Measurements from ENCODE around the gene CDHR1. TPM values are rescaled to one million over a fixed set of nuclear protein-coding genes. Genes with fewer than 3 reads are reported as not detected.

CDHR1 gene
- total RNA-seq, 1 donor from 2014 or later = under 0.01 TPM

DNA sequence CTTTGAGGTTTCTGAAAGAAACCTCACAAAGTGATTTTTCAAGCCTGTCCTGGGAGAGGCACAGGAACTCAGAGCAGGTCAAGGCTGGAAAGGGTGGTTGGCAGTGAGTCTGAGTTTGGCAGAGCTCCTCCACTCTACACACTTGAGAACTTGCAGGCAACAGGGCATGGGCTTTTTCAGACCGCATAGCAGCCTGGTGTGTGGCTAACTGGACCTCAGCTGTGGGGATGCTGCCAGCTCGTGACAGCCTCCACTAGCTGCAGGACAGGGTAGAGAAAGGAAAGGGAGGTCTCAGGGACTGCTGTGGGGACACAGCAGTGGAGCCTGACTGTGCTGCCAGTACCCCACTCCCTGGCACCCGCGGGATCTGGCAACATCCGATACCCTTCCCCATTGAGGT lies 2.6 kb downstream of the CDHR1 start:
- H3K27me3 ChIP-seq (ENCODE audit: control insufficient read depth in 3 of 3, insufficient read depth in 3 of 3, low read length in 3 of 3) = peaks cover 42 to 54% (median 47%) of the 10 kb centered on the region in 3 donors
- no peak overlapping the region for H3K4me3 ChIP-seq (ENCODE audit: low read length in 3 of 3)
- H3K36me3 ChIP-seq (ENCODE audit: control insufficient read depth in 3 of 3, insufficient read depth in 3 of 3, low read length in 3 of 3) = no peaks in the 10 kb centered on the region
- no peaks in the 10 kb centered on the region for H3K9me3 ChIP-seq (ENCODE audit: control insufficient read depth in 3 of 3, low read length in 3 of 3)
- H3K4me1 ChIP-seq (ENCODE audit: control insufficient read depth in 3 of 3, insufficient read depth in 3 of 3, low read length in 3 of 3) = peaks cover 0 to 6% (median 4%) of the 10 kb centered on the region in 3 donors
- no peak overlapping the region for H3K9ac ChIP-seq (ENCODE audit: low read depth in 1 of 3, low read length in 3 of 3)
- H3K27ac ChIP-seq (ENCODE audit: low read depth, low read length) = no peak overlapping the region

- Histone ChIP-seq H3K9ac (ENCODE audit: low read depth in 1 of 3, low read length in 3 of 3) (no peak overlapping the region), H3K36me3 (ENCODE audit: control insufficient read depth in 3 of 3, insufficient read depth in 3 of 3, low read length in 3 of 3) (no peaks in the 10 kb centered on the region), H3K27me3 (ENCODE audit: control insufficient read depth in 3 of 3, insufficient read depth in 3 of 3, low read length in 3 of 3) (peaks cover 42 to 54% (median 43%) of the 10 kb centered on the region in 3 donors), H3K4me3 (ENCODE audit: low read length in 3 of 3) (no peak overlapping the region), H3K9me3 (ENCODE audit: control insufficient read depth in 3 of 3, low read length in 3 of 3) (no peaks in the 10 kb centered on the region), H3K4me1 (ENCODE audit: control insufficient read depth in 3 of 3, insufficient read depth in 3 of 3, low read length in 3 of 3) (peaks cover 0 to 6% (median 4%) of the 10 kb centered on the region in 3 donors), H3K27ac (ENCODE audit: low read depth, low read length) (no peak overlapping the region)
These were observed 3.3 kb downstream of the CDHR1 start for GRCh38 chr10:84197643-84198042.

DNA sequence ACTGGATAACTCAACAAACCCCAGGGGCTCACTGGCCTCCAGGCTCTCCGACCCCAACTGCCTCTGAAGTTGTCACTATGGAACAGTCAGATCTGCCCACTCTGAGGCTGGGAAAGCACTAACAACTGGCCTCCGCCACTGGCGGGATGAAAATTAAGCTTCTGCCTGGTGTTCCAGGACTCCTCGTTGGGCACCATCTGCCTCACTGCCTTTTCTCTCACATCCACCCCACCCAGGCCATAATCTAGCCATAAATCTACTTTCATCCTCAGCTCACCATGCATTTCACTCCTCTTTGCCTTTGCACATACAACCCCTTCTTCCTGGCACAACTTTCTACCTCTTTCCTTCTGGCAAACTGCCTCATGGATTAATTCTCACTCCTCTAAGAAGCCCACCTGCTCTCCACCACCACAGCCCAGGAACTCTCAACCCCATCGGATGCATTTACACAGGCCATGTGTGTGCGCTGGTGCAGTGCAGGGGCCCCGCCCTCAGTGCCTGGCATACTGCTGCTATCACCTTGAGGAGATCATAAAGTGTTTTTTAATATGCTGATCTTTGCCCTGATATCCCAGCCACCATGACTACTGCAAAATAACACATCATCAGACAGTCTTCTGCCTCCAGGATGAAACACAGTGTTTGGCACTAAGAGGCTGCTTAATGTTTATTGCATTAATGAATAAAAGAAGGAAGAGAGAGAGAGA lies 4.0 kb downstream of the CDHR1 start:
- no peaks in the 10 kb centered on the region for H3K36me3 ChIP-seq (ENCODE audit: control insufficient read depth in 3 of 3, insufficient read depth in 3 of 3, low read length in 3 of 3)
- H3K27ac ChIP-seq (ENCODE audit: low read depth, low read length) = no peak overlapping the region
- no peaks in the 10 kb centered on the region for H3K9me3 ChIP-seq (ENCODE audit: control insufficient read depth in 3 of 3, low read length in 3 of 3)
- peaks cover 38 to 51% (median 44%) of the 10 kb centered on the region in 3 donors for H3K27me3 ChIP-seq (ENCODE audit: control insufficient read depth in 3 of 3, insufficient read depth in 3 of 3, low read length in 3 of 3)
- H3K9ac ChIP-seq (ENCODE audit: low read depth in 1 of 3, low read length in 3 of 3) = no peak overlapping the region
- no peak overlapping the region for H3K4me3 ChIP-seq (ENCODE audit: low read length in 3 of 3)
- H3K4me1 ChIP-seq (ENCODE audit: control insufficient read depth in 3 of 3, insufficient read depth in 3 of 3, low read length in 3 of 3) = peaks cover 0 to 6% (median 4%) of the 10 kb centered on the region in 3 donors

- Histone ChIP-seq H3K4me3 (ENCODE audit: low read length in 3 of 3) (no peak overlapping the region), H3K27ac (ENCODE audit: low read depth, low read length) (no peak overlapping the region), H3K36me3 (ENCODE audit: control insufficient read depth in 3 of 3, insufficient read depth in 3 of 3, low read length in 3 of 3) (no peaks in the 10 kb centered on the region), H3K4me1 (ENCODE audit: control insufficient read depth in 3 of 3, insufficient read depth in 3 of 3, low read length in 3 of 3) (no peaks in the 10 kb centered on the region), H3K27me3 (ENCODE audit: control insufficient read depth in 3 of 3, insufficient read depth in 3 of 3, low read length in 3 of 3) (peaks cover 18 to 31% (median 29%) of the 10 kb centered on the region in 3 donors), H3K9ac (ENCODE audit: low read depth in 1 of 3, low read length in 3 of 3) (no peak overlapping the region), H3K9me3 (ENCODE audit: control insufficient read depth in 3 of 3, low read length in 3 of 3) (no peaks in the 10 kb centered on the region)
These were observed 6.4 kb downstream of the CDHR1 start for GRCh38 chr10:84200537-84201243.

DNA sequence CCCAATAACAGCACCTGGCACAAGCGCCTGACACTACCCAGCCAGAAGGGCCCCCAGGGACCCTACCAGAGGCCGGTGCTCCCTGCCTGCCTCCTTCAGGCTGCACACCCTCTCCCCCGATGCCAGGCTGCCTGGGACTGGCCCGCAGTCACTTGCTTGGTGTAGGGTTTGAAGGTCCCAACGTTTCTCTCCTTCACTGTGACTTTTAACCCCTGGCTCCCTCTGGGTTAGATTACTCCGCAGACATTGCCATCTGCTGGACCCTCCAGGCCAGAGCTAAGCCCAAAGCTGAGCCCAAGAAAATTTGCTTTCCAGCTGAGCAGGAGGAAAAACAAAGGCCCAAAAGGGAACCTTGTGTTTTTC lies 6.9 kb downstream of the CDHR1 start:
- Histone ChIP-seq H3K4me1 (ENCODE audit: control insufficient read depth in 3 of 3, insufficient read depth in 3 of 3, low read length in 3 of 3) (no peaks in the 10 kb centered on the region), H3K27ac (ENCODE audit: low read depth, low read length) (no peak overlapping the region)

GRCh38 chr10:84201682-84202081 lies 7.3 kb downstream of the CDHR1 start:
- Histone ChIP-seq H3K9ac (ENCODE audit: low read depth in 1 of 3, low read length in 3 of 3) (no peak overlapping the region), H3K4me1 (ENCODE audit: control insufficient read depth in 3 of 3, insufficient read depth in 3 of 3, low read length in 3 of 3) (no peaks in the 10 kb centered on the region), H3K9me3 (ENCODE audit: control insufficient read depth in 3 of 3, low read length in 3 of 3) (no peaks in the 10 kb centered on the region), H3K27me3 (ENCODE audit: control insufficient read depth in 3 of 3, insufficient read depth in 3 of 3, low read length in 3 of 3) (peaks cover 9 to 23% (median 22%) of the 10 kb centered on the region in 3 donors), H3K36me3 (ENCODE audit: control insufficient read depth in 3 of 3, insufficient read depth in 3 of 3, low read length in 3 of 3) (no peaks in the 10 kb centered on the region), H3K27ac (ENCODE audit: low read depth, low read length) (no peak overlapping the region), H3K4me3 (ENCODE audit: low read length in 3 of 3) (no peak overlapping the region)

More for the DNA sequence above, 6.9 kb downstream of the CDHR1 start:
- H3K36me3 ChIP-seq (ENCODE audit: control insufficient read depth in 3 of 3, insufficient read depth in 3 of 3, low read length in 3 of 3) = no peaks in the 10 kb centered on the region
- no peaks in the 10 kb centered on the region for H3K9me3 ChIP-seq (ENCODE audit: control insufficient read depth in 3 of 3, low read length in 3 of 3)
- H3K27me3 ChIP-seq (ENCODE audit: control insufficient read depth in 3 of 3, insufficient read depth in 3 of 3, low read length in 3 of 3) = peaks cover 13 to 27% (median 24%) of the 10 kb centered on the region in 3 donors
- no peak overlapping the region for H3K9ac ChIP-seq (ENCODE audit: low read depth in 1 of 3, low read length in 3 of 3)
- no peak overlapping the region for H3K4me3 ChIP-seq (ENCODE audit: low read length in 3 of 3)

DNA sequence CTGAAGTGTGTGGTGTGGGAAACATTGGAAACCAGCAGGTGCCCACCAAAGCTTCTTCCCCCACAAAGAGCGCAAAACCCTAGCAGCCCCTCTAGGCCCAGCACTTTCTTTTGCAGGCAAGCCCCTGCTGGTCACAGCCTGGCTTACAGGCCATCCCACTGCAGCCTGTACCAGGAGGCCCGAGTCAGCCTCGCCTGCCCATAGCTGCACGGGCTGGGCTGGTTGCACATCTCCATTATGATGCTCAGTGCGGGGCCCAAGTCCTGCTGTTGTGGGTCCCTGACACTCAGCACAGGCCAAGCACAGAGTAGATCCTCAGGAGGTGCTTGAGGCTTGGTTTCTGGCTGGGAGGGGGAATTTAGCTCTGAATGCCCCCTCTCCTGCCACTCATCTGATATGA lies 8.0 kb downstream of the CDHR1 start:
- no peaks in the 10 kb centered on the region for H3K4me1 ChIP-seq (ENCODE audit: control insufficient read depth in 3 of 3, insufficient read depth in 3 of 3, low read length in 3 of 3)
- no peaks in the 10 kb centered on the region for H3K9me3 ChIP-seq (ENCODE audit: control insufficient read depth in 3 of 3, low read length in 3 of 3)
- H3K27ac ChIP-seq (ENCODE audit: low read depth, low read length) = no peak overlapping the region
- H3K9ac ChIP-seq (ENCODE audit: low read depth in 1 of 3, low read length in 3 of 3) = no peak overlapping the region
- no peak overlapping the region for H3K4me3 ChIP-seq (ENCODE audit: low read length in 3 of 3)
- H3K36me3 ChIP-seq (ENCODE audit: control insufficient read depth in 3 of 3, insufficient read depth in 3 of 3, low read length in 3 of 3) = no peaks in the 10 kb centered on the region
- peaks cover 5 to 18% (median 16%) of the 10 kb centered on the region in 3 donors for H3K27me3 ChIP-seq (ENCODE audit: control insufficient read depth in 3 of 3, insufficient read depth in 3 of 3, low read length in 3 of 3)

- H3K4me3 ChIP-seq (ENCODE audit: low read length in 3 of 3) = no peak overlapping the region
- no peak overlapping the region for H3K27ac ChIP-seq (ENCODE audit: low read depth, low read length)
- H3K9me3 ChIP-seq (ENCODE audit: control insufficient read depth in 3 of 3, low read length in 3 of 3) = no peaks in the 10 kb centered on the region
- no peaks in the 10 kb centered on the region for H3K4me1 ChIP-seq (ENCODE audit: control insufficient read depth in 3 of 3, insufficient read depth in 3 of 3, low read length in 3 of 3)
- H3K9ac ChIP-seq (ENCODE audit: low read depth in 1 of 3, low read length in 3 of 3) = no peak overlapping the region
- no peaks in the 10 kb centered on the region for H3K36me3 ChIP-seq (ENCODE audit: control insufficient read depth in 3 of 3, insufficient read depth in 3 of 3, low read length in 3 of 3)
- H3K27me3 ChIP-seq (ENCODE audit: control insufficient read depth in 3 of 3, insufficient read depth in 3 of 3, low read length in 3 of 3) = peaks cover 0 to 13% (median 5%) of the 10 kb centered on the region in 3 donors
These were observed 9.8 kb downstream of the CDHR1 start for GRCh38 chr10:84204122-84204521.

DNA sequence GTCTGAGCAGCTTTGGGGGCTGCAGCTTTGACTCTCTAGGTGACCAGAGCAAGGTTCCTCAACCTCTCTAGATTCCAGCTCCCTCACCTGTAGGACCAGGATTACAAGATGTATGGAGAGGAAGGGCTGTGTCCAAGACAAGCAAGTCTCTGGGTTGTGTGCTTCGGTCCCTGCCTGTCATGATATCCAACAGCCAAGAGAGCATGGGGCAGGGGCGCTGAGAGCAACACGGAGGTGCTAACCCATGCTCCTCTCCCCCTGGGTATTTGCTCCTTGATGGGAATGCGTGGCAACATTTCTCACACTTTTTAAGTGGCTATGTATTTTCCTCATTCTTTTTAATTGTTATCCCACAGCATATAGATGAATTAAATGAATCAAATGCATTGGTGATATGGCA lies 10.3 kb downstream of the CDHR1 start:
- H3K4me1 ChIP-seq (ENCODE audit: control insufficient read depth in 3 of 3, insufficient read depth in 3 of 3, low read length in 3 of 3) = no peaks in the 10 kb centered on the region
- H3K36me3 ChIP-seq (ENCODE audit: control insufficient read depth in 3 of 3, insufficient read depth in 3 of 3, low read length in 3 of 3) = no peaks in the 10 kb centered on the region
- H3K9me3 ChIP-seq (ENCODE audit: control insufficient read depth in 3 of 3, low read length in 3 of 3) = no peaks in the 10 kb centered on the region
- H3K4me3 ChIP-seq (ENCODE audit: low read length in 3 of 3) = no peak overlapping the region
- H3K27me3 ChIP-seq (ENCODE audit: control insufficient read depth in 3 of 3, insufficient read depth in 3 of 3, low read length in 3 of 3) = peaks cover 0 to 13% (median 5%) of the 10 kb centered on the region in 3 donors
- H3K9ac ChIP-seq (ENCODE audit: low read depth in 1 of 3, low read length in 3 of 3) = no peak overlapping the region
- H3K27ac ChIP-seq (ENCODE audit: low read depth, low read length) = no peak overlapping the region
